GM23338 (cell line): Measurements from ENCODE around the gene KCNT2. TPM values are rescaled to one million over a fixed set of nuclear protein-coding genes. Genes with fewer than 3 reads are reported as not detected.
A peak's percentile ranks its signal among the peaks of the same experiment; 100 is the strongest.

ENCODE experiments used
- ATAC-seq: fragments of 200-7000 bp; cut with Tn5 transposase; 3 replicates; pipeline ENCODE4 v1.9.1; 2020
- DNase-seq: peaks from one replicate; pipeline ENCODE4 v3.0.0-alpha.2; 2015; ENCODE audit warnings: low spot score
- H2AFZ ChIP-seq: fragments of 200-600 bp; sonication (generic); 2 replicates; pipeline ENCODE4 v1.8.0; 2016; ENCODE audit warnings: antibody characterized with exemption, mild to moderate bottlenecking, moderate library complexity
- H3F3A ChIP-seq: fragments of 200-600 bp; sonication (generic); replicated peaks from 2 replicates; pipeline ENCODE4 v1.8.0; 2017; ENCODE audit warnings: antibody characterized with exemption, mixed run types, low read depth
- H3K27ac ChIP-seq: fragments of 200-600 bp; sonication (generic); 2 replicates; pipeline ENCODE4 v1.6.1; 2016; ENCODE audit warnings: low read depth
- H3K27me3 ChIP-seq: fragments of 200-600 bp; sonication (generic); 2 replicates; pipeline ENCODE4 v1.8.0; 2016; ENCODE audit warnings: mild to moderate bottlenecking, mixed run types, moderate library complexity; ENCODE audit not compliant: insufficient read depth
- H3K36me3 ChIP-seq: fragments of 200-600 bp; sonication (generic); 2 replicates; pipeline ENCODE4 v1.8.0; 2016; ENCODE audit warnings: mild to moderate bottlenecking; ENCODE audit not compliant: insufficient read depth
- H3K4me1 ChIP-seq: fragments of 200-600 bp; sonication (generic); 2 replicates; pipeline ENCODE4 v1.8.0; 2016; ENCODE audit warnings: mild to moderate bottlenecking, moderate library complexity; ENCODE audit not compliant: insufficient read depth
- H3K4me2 ChIP-seq: fragments of 200-600 bp; sonication (generic); 2 replicates; pipeline ENCODE4 v1.7.1; 2017; ENCODE audit warnings: mixed run types
- H3K4me3 ChIP-seq: fragments of 200-600 bp; sonication (generic); 2 replicates; pipeline ENCODE4 v1.6.1; 2016; ENCODE audit warnings: mixed run types
- H3K79me2 ChIP-seq: fragments of 200-600 bp; sonication (generic); replicated peaks from 2 replicates; pipeline ENCODE4 v1.8.0; 2017; ENCODE audit warnings: mild to moderate bottlenecking; ENCODE audit not compliant: insufficient read depth
- H3K9me2 ChIP-seq: fragments of 200-600 bp; sonication (generic); 2 replicates; pipeline ENCODE4 v1.8.0; 2017; ENCODE audit not compliant: insufficient read depth
- H4K20me1 ChIP-seq: fragments of 200-600 bp; sonication (generic); replicated peaks from 2 replicates; pipeline ENCODE4 v1.8.0; 2017; ENCODE audit warnings: mild to moderate bottlenecking; ENCODE audit not compliant: insufficient read depth
- H3K27ac Mint-ChIP-seq: 2 replicates; pipeline ENCODE4 v1.8.0; 2020; ENCODE audit warnings: inconsistent platforms, mild to moderate bottlenecking, moderate library complexity, mixed read lengths
- H3K27me3 Mint-ChIP-seq: 3 replicates; pipeline ENCODE4 v1.8.0; 2022; ENCODE audit warnings: low read depth, mild to moderate bottlenecking, moderate library complexity, mixed read lengths, inconsistent platforms; ENCODE audit not compliant: insufficient read depth, poor library complexity
- H3K36me3 Mint-ChIP-seq: 3 replicates; pipeline ENCODE4 v1.8.0; 2021; ENCODE audit warnings: low read depth, mild to moderate bottlenecking, inconsistent platforms, moderate library complexity, mixed read lengths
- H3K4me1 Mint-ChIP-seq: 3 replicates; pipeline ENCODE4 v1.8.0; 2020; ENCODE audit warnings: mild to moderate bottlenecking, inconsistent platforms, mixed read lengths
- H3K4me3 Mint-ChIP-seq: 3 replicates; pipeline ENCODE4 v1.8.0; 2021; ENCODE audit warnings: moderate library complexity, mild to moderate bottlenecking, inconsistent platforms, mixed read lengths
- H3K9me3 Mint-ChIP-seq: 3 replicates; pipeline ENCODE4 v1.8.0; 2020; ENCODE audit warnings: moderate library complexity, mild to moderate bottlenecking, inconsistent platforms, mixed read lengths
- CREB1 ChIP-seq: fragments of 250-450 bp; sonication (Bioruptor Pico); IDR thresholded peaks from 2 replicates; pipeline ENCODE4 v1.5.0; 2020; ENCODE audit warnings: low read depth, mild to moderate bottlenecking, moderate library complexity
- EZH2phosphoT487 ChIP-seq: fragments of 200-600 bp; sonication (generic); IDR thresholded peaks from one replicate; pipeline ENCODE4 v1.8.1; 2018; ENCODE audit warnings: antibody characterized with exemption; ENCODE audit not compliant: unreplicated experiment
- JUNB ChIP-seq: IDR thresholded peaks from one replicate; pipeline ENCODE4 v1.6.1; 2016; ENCODE audit warnings: antibody characterized with exemption; ENCODE audit not compliant: unreplicated experiment
- NANOG ChIP-seq: IDR thresholded peaks from 2 replicates; pipeline ENCODE4 v1.6.1; 2016; ENCODE audit warnings: antibody characterized with exemption, borderline replicate concordance
- POLR2AphosphoS5 ChIP-seq: IDR thresholded peaks from 2 replicates; pipeline ENCODE4 v1.6.1; 2016; ENCODE audit warnings: antibody characterized with exemption, low read depth
- STAT1 ChIP-seq: IDR thresholded peaks from one replicate; pipeline ENCODE4 v1.6.1; 2016; ENCODE audit warnings: antibody characterized with exemption; ENCODE audit not compliant: unreplicated experiment
- ZNF114 ChIP-seq: fragments of 250-450 bp; sonication (Bioruptor Pico); IDR thresholded peaks from 2 replicates; pipeline ENCODE4 v1.5.0; 2020; ENCODE audit warnings: mild to moderate bottlenecking, moderate library complexity
- ZNF331 ChIP-seq: fragments of 250-450 bp; sonication (Bioruptor Pico); IDR thresholded peaks from 2 replicates; pipeline ENCODE4 v1.5.0; 2020; ENCODE audit warnings: low read depth, mild to moderate bottlenecking, moderate library complexity
- polyA plus RNA-seq: library from polyadenylated mRNA; unstranded; fragments of >200 nt; fragmentation: Nextera tagmentation; extraction: Ambion mirVana; gene quantifications from 2 replicates; pipeline ENCODE4 v1.2.1, GENCODE V29; 2016
- total RNA-seq: library from RNA; depleted of rRNA; stranded (reverse); fragments of >200 nt; shearing (Covaris generic); gene quantifications from 2 replicates; pipeline ENCODE4 v1.2.3, GENCODE V29; 2014
- TF ChIP-seq, protein P1 (sequence below): fragments of 250-450 bp; sonication (Bioruptor Pico); IDR thresholded peaks from 2 replicates; pipeline ENCODE4 v1.5.0; 2020; ENCODE audit warnings: mild to moderate bottlenecking, moderate library complexity
- TF ChIP-seq, protein P2 (sequence below): IDR thresholded peaks from one replicate; pipeline ENCODE4 v1.6.1; 2018; ENCODE audit warnings: antibody characterized with exemption; ENCODE audit not compliant: unreplicated experiment
- TF ChIP-seq, protein P3 (sequence below), 2 experiments: fragments of 200-600 bp in 1 of 2; sonication (generic) in 1 of 2; conservative IDR thresholded peaks; 2 replicates each; pipeline versions ENCODE4 v1.5.1 to v1.6.1; 2016 to 2017; ENCODE audit warnings: antibody characterized with exemption in 2 of 2, low read depth in 2 of 2, mild to moderate bottlenecking in 2 of 2, moderate library complexity in 1 of 2

Gene KCNT2
- total and polyA plus RNA-seq, 2 experiments from 2014 or later: 5.4 to 13.4 TPM

DNA sequence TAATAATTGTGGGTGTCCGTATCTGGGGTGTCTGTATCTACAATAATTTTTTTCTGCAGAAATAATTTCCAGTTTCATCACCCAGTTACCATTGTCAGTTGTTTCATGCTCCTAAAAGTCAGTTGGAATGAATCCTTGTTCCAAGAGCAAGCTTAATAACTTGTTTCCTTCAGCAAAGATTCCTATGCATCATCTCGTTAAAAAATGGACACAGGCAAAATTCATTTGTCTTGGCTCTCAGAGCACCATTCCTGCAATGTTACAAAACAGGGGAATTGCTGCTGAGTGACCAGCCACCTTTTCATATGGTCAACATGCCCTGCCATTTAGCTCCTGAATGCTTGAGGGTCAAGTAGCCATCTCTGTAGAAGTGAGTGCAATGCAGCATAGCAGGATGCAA, 393.4 kb downstream of the KCNT2 start:
- Histone ChIP-seq H2AFZ (peak overlapping the region; percentile 68; the same call in 1 of the 2 replicates), H3K4me1 (no peaks in the 10 kb centered on the region), H3K79me2 (no peaks in the 10 kb centered on the region), H3K9me2 (no peaks in the 10 kb centered on the region), H3K4me2 (no peak overlapping the region), H3F3A (no peaks in the 10 kb centered on the region), H3K36me3 (no peaks in the 10 kb centered on the region), H4K20me1 (no peaks in the 10 kb centered on the region), H3K27me3 (no peaks in the 10 kb centered on the region), H3K27ac (no peak overlapping the region), H3K4me3 (no peak overlapping the region)
- ATAC-seq (no peak), DNase-seq (no peak)
- Mint-ChIP-seq H3K9me3 (no peaks in the 10 kb centered on the region), H3K27me3 (no peaks in the 10 kb centered on the region), H3K36me3 (no peaks in the 10 kb centered on the region), H3K4me1 (peaks cover 8% of the 10 kb centered on the region), H3K27ac (0 out of 2 replicates have a peak overlapping the region, but pooled peaks have one; percentile 3), H3K4me3 (no peak overlapping the region)
- no peak for TF ChIP-seq ZNF331 (CRISPR knock-in tag)
- TF ChIP-seq ZNF114 (CRISPR knock-in tag): no peak
- no peak for TF ChIP-seq NANOG
- no peak for TF ChIP-seq STAT1
- no peak for TF ChIP-seq CREB1 (CRISPR knock-in tag)
- no peak for TF ChIP-seq POLR2AphosphoS5
- no peak for TF ChIP-seq EZH2phosphoT487
- no peak for TF ChIP-seq JUNB
- TF ChIP-seq, protein P1, sequence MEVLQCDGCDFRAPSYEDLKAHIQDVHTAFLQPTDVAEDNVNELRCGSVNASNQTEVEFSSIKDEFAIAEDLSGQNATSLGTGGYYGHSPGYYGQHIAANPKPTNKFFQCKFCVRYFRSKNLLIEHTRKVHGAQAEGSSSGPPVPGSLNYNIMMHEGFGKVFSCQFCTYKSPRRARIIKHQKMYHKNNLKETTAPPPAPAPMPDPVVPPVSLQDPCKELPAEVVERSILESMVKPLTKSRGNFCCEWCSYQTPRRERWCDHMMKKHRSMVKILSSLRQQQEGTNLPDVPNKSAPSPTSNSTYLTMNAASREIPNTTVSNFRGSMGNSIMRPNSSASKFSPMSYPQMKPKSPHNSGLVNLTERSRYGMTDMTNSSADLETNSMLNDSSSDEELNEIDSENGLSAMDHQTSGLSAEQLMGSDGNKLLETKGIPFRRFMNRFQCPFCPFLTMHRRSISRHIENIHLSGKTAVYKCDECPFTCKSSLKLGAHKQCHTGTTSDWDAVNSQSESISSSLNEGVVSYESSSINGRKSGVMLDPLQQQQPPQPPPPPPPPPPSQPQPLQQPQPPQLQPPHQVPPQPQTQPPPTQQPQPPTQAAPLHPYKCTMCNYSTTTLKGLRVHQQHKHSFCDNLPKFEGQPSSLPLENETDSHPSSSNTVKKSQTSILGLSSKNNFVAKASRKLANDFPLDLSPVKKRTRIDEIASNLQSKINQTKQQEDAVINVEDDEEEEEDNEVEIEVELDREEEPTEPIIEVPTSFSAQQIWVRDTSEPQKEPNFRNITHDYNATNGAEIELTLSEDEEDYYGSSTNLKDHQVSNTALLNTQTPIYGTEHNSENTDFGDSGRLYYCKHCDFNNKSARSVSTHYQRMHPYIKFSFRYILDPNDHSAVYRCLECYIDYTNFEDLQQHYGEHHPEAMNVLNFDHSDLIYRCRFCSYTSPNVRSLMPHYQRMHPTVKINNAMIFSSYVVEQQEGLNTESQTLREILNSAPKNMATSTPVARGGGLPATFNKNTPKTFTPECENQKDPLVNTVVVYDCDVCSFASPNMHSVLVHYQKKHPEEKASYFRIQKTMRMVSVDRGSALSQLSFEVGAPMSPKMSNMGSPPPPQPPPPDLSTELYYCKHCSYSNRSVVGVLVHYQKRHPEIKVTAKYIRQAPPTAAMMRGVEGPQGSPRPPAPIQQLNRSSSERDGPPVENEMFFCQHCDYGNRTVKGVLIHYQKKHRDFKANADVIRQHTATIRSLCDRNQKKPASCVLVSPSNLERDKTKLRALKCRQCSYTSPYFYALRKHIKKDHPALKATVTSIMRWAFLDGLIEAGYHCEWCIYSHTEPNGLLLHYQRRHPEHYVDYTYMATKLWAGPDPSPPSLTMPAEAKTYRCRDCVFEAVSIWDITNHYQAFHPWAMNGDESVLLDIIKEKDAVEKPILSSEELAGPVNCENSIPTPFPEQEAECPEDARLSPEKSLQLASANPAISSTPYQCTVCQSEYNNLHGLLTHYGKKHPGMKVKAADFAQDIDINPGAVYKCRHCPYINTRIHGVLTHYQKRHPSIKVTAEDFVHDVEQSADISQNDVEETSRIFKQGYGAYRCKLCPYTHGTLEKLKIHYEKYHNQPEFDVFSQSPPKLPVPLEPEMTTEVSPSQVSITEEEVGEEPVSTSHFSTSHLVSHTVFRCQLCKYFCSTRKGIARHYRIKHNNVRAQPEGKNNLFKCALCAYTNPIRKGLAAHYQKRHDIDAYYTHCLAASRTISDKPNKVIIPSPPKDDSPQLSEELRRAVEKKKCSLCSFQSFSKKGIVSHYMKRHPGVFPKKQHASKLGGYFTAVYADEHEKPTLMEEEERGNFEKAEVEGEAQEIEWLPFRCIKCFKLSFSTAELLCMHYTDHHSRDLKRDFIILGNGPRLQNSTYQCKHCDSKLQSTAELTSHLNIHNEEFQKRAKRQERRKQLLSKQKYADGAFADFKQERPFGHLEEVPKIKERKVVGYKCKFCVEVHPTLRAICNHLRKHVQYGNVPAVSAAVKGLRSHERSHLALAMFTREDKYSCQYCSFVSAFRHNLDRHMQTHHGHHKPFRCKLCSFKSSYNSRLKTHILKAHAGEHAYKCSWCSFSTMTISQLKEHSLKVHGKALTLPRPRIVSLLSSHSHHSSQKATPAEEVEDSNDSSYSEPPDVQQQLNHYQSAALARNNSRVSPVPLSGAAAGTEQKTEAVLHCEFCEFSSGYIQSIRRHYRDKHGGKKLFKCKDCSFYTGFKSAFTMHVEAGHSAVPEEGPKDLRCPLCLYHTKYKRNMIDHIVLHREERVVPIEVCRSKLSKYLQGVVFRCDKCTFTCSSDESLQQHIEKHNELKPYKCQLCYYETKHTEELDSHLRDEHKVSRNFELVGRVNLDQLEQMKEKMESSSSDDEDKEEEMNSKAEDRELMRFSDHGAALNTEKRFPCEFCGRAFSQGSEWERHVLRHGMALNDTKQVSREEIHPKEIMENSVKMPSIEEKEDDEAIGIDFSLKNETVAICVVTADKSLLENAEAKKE: no peak
- TF ChIP-seq, protein P2, sequence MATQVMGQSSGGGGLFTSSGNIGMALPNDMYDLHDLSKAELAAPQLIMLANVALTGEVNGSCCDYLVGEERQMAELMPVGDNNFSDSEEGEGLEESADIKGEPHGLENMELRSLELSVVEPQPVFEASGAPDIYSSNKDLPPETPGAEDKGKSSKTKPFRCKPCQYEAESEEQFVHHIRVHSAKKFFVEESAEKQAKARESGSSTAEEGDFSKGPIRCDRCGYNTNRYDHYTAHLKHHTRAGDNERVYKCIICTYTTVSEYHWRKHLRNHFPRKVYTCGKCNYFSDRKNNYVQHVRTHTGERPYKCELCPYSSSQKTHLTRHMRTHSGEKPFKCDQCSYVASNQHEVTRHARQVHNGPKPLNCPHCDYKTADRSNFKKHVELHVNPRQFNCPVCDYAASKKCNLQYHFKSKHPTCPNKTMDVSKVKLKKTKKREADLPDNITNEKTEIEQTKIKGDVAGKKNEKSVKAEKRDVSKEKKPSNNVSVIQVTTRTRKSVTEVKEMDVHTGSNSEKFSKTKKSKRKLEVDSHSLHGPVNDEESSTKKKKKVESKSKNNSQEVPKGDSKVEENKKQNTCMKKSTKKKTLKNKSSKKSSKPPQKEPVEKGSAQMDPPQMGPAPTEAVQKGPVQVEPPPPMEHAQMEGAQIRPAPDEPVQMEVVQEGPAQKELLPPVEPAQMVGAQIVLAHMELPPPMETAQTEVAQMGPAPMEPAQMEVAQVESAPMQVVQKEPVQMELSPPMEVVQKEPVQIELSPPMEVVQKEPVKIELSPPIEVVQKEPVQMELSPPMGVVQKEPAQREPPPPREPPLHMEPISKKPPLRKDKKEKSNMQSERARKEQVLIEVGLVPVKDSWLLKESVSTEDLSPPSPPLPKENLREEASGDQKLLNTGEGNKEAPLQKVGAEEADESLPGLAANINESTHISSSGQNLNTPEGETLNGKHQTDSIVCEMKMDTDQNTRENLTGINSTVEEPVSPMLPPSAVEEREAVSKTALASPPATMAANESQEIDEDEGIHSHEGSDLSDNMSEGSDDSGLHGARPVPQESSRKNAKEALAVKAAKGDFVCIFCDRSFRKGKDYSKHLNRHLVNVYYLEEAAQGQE: no peak
- TF ChIP-seq, protein P3, sequence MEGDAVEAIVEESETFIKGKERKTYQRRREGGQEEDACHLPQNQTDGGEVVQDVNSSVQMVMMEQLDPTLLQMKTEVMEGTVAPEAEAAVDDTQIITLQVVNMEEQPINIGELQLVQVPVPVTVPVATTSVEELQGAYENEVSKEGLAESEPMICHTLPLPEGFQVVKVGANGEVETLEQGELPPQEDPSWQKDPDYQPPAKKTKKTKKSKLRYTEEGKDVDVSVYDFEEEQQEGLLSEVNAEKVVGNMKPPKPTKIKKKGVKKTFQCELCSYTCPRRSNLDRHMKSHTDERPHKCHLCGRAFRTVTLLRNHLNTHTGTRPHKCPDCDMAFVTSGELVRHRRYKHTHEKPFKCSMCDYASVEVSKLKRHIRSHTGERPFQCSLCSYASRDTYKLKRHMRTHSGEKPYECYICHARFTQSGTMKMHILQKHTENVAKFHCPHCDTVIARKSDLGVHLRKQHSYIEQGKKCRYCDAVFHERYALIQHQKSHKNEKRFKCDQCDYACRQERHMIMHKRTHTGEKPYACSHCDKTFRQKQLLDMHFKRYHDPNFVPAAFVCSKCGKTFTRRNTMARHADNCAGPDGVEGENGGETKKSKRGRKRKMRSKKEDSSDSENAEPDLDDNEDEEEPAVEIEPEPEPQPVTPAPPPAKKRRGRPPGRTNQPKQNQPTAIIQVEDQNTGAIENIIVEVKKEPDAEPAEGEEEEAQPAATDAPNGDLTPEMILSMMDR (conservative IDR thresholded peaks at IDR 0.05; ENCODE audit: low read depth in 2 of 2): no peak
